HG03139 (cell line): ENCODE results near the gene EMC1.
"Not testable (repeated sequence)": the region's sequence is repeated elsewhere in the genome, so short reads cannot be mapped to it uniquely, and the experiment has no call there.

ENCODE experiments used
- ATAC-seq: cut with Tn5 transposase; IDR thresholded peaks from one replicate; pipeline ENCODE4 v1.9.1; 2021; ENCODE audit not compliant: unreplicated experiment

The EMC1 gene

DNA sequence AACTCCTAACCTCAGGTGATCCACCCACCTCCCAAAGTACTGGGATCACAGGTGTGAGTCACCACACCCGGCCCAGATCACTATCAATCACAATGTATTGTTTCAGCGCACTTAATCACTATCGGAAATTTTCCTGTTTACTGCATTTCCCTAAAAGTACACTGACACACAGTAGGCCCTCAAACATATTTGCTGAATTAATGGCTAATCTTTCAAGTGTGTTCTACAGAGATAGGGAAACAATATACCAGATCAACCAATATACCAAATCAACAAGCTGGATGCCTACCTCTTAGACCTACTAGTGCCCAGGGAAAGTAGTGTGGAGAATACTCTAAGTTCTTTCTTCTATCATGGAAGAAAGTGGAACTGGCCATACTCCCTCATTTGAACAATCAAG is 58.3 kb downstream of the EMC1 start:
- ATAC-seq, result no peak

- no peak for ATAC-seq
These were observed 59.5 kb downstream of the EMC1 start for GRCh38 chr1:19191811-19192210.

DNA sequence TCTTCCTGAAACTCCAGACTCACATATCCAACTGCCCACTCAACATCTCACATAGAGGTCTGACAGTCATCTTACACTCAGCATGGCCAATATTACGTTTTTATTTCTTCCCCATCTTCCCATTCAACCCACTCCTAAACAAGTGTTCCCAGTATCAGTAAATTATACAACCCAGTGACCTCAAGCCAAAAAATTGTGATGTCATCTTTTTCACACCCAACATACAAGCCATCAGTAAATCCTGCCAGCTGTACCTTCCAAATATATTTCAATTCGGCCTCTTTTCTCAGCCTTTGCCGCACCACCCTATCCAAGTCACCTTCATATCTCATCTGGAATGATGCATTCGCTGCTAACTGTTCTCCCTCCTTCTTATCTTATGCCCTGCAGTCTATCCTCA is 60.9 kb downstream of the EMC1 start:
- ATAC-seq, result no peak

- ATAC-seq, result no peak
These were observed 62.1 kb downstream of the EMC1 start for GRCh38 chr1:19189270-19189669.

GRCh38 chr1:19187852-19188251 is 63.5 kb downstream of the EMC1 start:
- no peak for ATAC-seq

DNA sequence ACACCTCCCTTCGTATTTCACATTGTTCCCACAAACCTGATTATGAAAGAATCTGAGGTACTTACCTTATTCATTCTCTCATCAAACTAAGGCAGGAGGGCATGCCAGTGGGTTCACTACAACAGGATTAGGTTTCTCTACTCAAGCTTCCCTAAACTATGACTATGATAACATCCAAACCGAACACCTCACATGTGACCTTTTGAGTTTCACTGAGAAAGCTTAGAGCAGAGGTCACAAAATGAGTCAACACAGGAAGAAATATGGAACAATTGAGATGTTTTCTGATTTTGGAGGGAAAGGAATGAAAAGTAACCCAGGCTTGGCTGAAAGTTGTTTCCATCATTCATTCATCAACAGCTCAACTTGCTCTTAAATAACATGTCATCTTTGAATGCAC is 65.3 kb downstream of the EMC1 start:
- ATAC-seq, result no peak

DNA sequence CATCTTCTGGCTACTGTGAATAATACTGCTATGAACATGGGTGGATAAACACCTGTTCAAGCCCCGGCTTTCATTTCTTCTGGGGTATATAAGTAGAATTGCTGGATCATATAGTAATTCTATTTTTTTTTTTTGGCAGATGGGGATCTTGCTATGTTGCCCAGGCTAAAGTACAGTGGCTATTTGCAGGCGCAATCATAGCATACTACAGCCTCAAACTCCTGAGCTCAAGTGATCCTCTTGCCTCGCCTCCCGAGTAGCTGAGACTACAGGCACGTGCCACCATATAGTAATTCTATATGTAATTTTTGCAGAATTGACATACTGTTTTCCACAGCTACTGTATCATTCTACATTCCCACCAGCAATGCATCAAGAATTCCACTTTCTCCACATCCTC is 69.1 kb downstream of the EMC1 start:
- ATAC-seq, result no peak

GRCh38 chr1:19180265-19180657 is 71.1 kb downstream of the EMC1 start:
- ATAC-seq, result not testable (repeated sequence)

DNA sequence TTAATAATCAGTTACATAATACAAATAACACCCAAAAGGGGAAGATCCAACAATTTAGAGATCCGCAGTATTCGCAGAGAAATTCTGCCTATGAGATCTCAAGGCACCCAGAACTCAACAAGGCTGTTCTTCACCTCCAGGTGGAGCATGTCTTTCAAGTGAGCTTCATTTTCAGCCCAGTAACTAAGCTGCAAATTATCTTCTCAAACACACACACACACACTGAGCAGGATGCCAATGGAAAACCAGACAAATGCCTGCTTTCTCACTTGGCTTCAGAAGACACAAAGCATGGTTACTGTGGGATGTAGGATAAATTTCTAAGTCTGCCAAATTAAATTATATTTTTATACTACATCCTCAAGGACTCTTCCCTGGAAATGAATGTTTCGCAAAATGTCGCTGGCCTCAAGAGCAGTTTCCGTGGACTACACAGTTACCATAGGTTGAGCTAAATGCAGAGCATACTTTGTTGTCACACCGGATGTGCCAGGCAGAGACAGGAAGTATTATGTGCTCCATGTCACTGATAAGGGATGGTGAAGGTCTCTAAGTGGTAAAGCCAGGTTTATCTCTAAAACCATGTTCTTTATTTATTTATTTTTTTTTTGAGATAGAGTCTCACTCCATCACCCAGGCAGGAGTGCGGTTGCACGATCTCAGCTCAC is 71.6 kb downstream of the EMC1 start:
- no peak for ATAC-seq

DNA sequence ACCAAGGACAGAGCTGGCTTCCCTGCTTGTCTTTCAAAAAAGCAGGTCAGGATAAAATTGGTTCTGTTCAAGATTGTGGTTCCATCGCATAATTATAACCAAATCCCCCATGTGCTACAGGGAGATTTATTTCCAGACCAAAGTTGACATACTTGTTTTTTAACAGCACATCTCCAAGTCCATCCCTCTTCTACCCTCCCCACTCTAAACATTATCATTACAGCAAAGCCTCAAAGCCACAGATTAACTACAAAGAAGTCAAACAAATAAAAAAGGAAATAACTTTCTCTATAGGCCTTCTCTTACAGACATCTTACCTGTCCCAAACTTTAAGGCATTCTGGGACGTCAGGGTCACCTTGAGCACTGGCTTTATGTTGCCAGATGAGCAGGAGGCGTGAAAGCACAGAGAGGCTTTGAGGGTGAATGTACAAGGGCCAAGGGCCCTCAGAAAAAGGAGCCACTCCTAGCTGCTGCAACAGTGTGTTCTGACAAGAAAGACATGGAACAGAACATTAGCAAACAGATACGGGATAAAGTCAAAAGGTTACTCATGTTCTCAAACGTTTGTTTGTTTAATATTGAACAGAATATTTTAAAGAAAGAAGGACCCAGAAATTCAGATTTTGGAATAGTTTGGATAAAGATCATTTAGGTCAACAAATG is 72.5 kb downstream of the EMC1 start:
- ATAC-seq, result no peak

DNA sequence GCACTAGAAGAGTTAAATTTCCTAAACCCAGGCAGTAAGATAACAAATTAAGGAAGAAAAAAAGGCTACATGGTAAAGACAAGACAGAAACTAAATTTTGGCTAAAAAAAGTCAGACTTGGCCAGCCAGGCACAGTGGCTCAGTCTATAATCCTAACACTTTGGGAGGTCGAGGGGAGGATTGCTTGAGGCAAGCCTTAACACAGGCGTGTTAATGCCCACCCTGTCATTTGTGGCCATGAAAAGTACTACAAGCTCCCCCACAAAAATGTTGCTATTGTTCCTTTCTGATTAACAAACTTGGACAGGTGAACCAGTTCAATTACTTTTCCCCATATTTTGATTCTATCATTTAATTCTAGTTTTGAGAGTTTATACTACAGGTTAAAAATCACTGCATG is 73.5 kb downstream of the EMC1 start:
- ATAC-seq, result no peak

GRCh38 chr1:19169642-19170041 is 81.7 kb downstream of the EMC1 start:
- no peak for ATAC-seq

DNA sequence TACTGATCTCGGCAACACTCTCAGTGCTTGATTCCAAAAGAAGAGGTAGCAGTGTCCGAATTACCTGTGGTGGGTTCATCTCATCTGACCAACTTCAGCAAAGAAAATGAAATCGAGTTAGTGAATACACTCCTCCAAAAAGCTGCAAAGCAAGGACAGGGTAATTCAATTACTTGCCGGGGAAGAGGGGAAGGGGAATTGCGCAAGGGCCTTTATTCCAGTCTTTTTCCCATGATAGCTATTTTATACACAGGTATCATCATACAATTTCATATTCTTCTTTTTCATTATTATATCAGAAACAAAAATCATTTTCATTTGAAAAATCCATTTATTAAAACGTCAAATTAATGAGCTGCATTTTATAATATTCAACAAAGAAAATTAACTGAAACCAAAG is 84.2 kb downstream of the EMC1 start:
- no peak for ATAC-seq

- ATAC-seq, result no peak
These were observed 85.3 kb downstream of the EMC1 start for GRCh38 chr1:19166066-19166465.
